Nephron (organoid): Measurements from ENCODE around the gene KCNN1.

Experiments
- H3K27ac Mint-ChIP-seq, 3 experiments: 2 replicates each; pipeline ENCODE4 v1.8.0; 2020; ENCODE audit warnings: mixed read lengths in 3 of 3, mild to moderate bottlenecking in 2 of 3, moderate library complexity in 1 of 3
- H3K27me3 Mint-ChIP-seq: 2 replicates; pipeline ENCODE4 v1.8.0; 2021; ENCODE audit warnings: low read depth, mild to moderate bottlenecking, moderate library complexity, mixed read lengths
- H3K36me3 Mint-ChIP-seq: 2 replicates; pipeline ENCODE4 v1.8.0; 2020; ENCODE audit warnings: low read depth, mixed read lengths
- H3K4me1 Mint-ChIP-seq: 2 replicates; pipeline ENCODE4 v1.8.0; 2020; ENCODE audit warnings: mixed read lengths
- H3K4me3 Mint-ChIP-seq, 3 experiments: 2 replicates each; pipeline ENCODE4 v1.8.0; 2020; ENCODE audit warnings: mild to moderate bottlenecking in 3 of 3, mixed read lengths in 3 of 3, moderate library complexity in 2 of 3
- H3K9me3 Mint-ChIP-seq: 2 replicates; pipeline ENCODE4 v1.8.0; 2020; ENCODE audit warnings: mixed read lengths
- TF ChIP-seq, protein P1 (sequence below), 3 experiments: fragments of 200-600 bp; sonication (generic); IDR thresholded peaks; one replicate each; pipeline ENCODE4 v1.5.0; 2021; ENCODE audit warnings: antibody characterized with exemption in 3 of 3; ENCODE audit not compliant: unreplicated experiment in 3 of 3

Gene KCNN1

DNA sequence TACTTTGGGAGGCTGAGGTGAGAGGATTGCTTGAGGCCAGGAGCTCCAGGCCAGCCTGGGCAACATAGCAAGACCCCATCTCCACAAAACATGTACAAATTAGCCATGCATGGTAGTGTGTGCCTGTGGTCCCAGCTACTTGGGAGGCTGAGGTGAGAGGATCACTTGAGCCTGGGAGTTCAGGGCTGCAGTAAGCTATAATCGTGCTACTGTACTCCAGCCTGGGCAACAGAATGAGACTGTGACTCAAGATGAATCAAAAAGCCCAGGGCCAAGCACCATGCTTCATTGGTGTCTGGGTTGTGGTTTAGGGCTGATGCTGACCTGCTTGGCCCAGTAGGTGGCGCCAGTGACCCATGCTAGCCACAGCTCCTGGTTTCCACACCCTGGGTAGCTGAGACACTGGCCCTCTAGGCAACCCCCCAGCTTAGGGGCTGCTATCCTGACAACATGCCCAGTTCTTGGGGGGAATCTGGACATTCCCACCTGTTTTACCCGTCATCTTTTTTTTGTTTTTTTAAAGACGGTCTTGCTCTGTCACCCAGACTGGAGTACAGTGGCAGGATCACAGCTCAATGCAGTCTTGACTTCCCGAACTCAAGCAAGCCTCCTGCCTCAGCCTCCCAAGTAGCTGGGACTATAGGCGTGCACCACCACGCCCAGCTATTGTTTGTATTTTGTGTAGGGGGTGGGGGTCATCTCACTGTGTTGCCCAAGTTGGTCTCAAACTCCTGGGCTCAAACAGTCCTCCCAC is 28.6 kb upstream of the KCNN1 start:
- TF ChIP-seq, protein P1, sequence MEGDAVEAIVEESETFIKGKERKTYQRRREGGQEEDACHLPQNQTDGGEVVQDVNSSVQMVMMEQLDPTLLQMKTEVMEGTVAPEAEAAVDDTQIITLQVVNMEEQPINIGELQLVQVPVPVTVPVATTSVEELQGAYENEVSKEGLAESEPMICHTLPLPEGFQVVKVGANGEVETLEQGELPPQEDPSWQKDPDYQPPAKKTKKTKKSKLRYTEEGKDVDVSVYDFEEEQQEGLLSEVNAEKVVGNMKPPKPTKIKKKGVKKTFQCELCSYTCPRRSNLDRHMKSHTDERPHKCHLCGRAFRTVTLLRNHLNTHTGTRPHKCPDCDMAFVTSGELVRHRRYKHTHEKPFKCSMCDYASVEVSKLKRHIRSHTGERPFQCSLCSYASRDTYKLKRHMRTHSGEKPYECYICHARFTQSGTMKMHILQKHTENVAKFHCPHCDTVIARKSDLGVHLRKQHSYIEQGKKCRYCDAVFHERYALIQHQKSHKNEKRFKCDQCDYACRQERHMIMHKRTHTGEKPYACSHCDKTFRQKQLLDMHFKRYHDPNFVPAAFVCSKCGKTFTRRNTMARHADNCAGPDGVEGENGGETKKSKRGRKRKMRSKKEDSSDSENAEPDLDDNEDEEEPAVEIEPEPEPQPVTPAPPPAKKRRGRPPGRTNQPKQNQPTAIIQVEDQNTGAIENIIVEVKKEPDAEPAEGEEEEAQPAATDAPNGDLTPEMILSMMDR (IDR thresholded peaks at IDR 0.05; ENCODE audit: unreplicated experiment in 3 of 3) = peak; percentile 90 to 97 (median 95)
- Mint-ChIP-seq H3K4me3 (no peak overlapping the region), H3K27ac (no peak overlapping the region), H3K27me3 (no peaks in the 10 kb centered on the region), H3K36me3 (no peaks in the 10 kb centered on the region), H3K9me3 (no peaks in the 10 kb centered on the region), H3K4me1 (peaks cover 5% of the 10 kb centered on the region)

DNA sequence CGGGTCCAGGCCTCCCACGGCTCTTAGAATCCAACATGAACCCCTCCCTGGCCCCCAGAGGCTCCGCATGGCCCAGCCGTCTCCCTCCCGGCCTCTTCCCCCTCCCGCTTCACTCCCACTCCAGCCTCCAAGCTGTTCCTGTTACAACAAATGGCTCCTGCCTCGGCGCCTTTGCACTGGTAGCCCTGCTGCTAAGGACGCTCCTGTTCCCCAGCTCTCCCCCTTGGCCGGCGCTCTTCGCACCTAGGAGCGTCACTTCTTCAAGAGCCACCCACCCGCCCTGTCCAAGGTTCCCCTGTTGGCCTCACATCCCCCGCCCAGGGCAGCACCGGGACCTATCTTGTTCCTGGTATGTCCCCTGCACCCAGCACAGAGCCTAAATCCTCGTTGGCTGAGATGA is 24.7 kb upstream of the KCNN1 start:
- H3K9me3 Mint-ChIP-seq = no peaks in the 10 kb centered on the region
- TF ChIP-seq, protein P1 (IDR thresholded peaks at IDR 0.05; ENCODE audit: unreplicated experiment in 3 of 3) = no peak
- H3K4me1 Mint-ChIP-seq = peaks cover 15% of the 10 kb centered on the region
- H3K27me3 Mint-ChIP-seq = no peaks in the 10 kb centered on the region
- H3K27ac Mint-ChIP-seq = no peak overlapping the region
- H3K4me3 Mint-ChIP-seq = no peak overlapping the region
- H3K36me3 Mint-ChIP-seq = peaks cover 4% of the 10 kb centered on the region

DNA sequence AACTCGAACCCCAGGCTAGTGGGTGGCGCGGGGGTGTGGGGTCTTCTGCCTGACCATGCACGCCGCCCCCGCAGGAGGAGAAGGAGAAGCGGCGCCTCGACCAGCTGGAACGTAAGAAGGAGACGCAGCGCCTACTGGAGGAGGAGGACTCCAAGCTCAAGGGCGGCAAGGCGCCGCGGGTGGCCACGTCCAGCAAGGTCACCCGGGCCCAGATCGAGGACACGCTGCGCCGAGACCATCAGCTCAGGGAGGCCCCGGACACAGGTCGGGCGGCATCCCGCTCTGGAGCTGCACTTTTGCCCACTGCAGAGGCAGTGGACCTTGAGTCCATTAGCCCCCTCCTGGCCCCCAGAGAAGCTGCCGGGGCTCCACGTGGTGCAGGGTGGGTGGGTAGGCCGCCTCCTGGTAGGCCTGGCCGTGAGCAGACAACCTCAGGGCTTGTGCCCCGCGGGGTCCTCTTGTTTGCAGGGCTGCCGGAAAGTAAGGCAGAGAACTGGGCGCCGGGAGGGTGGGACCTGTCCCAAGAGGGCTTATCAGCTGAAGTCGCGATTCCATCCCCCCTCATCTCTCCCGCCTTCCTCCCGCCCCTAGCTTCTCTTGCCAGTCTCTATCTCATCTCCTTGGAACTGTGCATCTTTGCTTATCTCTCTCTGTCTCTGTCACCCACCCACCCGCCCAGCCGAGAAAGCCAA is 24.2 kb upstream of the KCNN1 start:
- Mint-ChIP-seq H3K27ac (no peak overlapping the region), H3K9me3 (no peaks in the 10 kb centered on the region), H3K36me3 (peaks cover 4% of the 10 kb centered on the region), H3K27me3 (no peaks in the 10 kb centered on the region), H3K4me3 (no peak overlapping the region), H3K4me1 (peaks cover 19% of the 10 kb centered on the region)
- TF ChIP-seq, protein P1 (IDR thresholded peaks at IDR 0.05; ENCODE audit: unreplicated experiment in 3 of 3) = no peak

DNA sequence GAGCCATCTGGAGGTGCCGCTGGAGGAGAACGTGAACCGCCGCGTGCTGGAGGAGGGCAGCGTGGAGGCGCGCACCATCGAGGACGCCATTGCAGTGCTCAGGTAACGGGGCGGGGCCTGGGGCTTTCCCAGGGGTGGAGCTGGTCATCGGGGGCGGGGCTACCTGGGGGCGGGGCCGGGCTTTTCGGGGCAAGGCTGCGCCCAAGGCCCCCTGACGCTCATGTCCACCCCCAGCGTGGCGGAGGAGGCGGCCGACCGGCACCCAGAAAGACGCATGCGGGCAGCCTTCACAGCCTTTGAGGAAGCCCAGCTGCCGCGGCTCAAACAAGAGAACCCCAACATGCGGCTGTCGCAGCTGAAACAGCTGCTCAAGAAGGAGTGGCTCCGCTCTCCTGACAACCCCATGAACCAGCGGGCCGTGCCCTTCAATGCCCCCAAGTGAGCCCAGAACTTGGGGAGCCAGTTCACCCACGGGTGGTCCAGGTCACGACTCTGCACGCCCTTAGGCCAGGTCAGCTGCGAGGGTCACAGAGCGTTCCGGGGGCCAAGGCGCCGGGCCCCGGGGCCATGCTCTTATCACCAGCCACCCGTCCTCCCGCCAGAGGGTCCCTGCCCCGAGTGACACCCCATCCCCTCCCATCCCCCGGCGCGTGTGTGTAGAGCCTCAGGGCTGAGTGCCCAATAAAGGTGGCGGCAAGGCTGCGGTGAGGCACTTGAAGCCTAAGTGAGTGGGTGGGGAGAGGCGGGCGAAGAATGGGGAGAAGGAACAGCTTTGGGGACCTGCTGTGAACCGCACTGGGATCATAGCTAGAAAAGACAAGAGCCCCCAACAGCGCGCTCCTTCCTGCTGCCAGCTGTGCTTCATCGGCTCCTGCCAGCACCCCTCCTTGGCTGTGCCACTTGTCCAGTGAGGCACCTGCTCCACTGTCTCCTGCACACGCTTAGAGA is 23.4 kb upstream of the KCNN1 start:
- peaks cover 19% of the 10 kb centered on the region for H3K4me1 Mint-ChIP-seq
- peaks cover 4% of the 10 kb centered on the region for H3K36me3 Mint-ChIP-seq
- H3K27ac Mint-ChIP-seq = no peak overlapping the region
- no peak overlapping the region for H3K4me3 Mint-ChIP-seq
- no peaks in the 10 kb centered on the region for H3K9me3 Mint-ChIP-seq
- peaks cover 1% of the 10 kb centered on the region for H3K27me3 Mint-ChIP-seq
- TF ChIP-seq, protein P1 (IDR thresholded peaks at IDR 0.05; ENCODE audit: unreplicated experiment in 3 of 3) = no peak

DNA sequence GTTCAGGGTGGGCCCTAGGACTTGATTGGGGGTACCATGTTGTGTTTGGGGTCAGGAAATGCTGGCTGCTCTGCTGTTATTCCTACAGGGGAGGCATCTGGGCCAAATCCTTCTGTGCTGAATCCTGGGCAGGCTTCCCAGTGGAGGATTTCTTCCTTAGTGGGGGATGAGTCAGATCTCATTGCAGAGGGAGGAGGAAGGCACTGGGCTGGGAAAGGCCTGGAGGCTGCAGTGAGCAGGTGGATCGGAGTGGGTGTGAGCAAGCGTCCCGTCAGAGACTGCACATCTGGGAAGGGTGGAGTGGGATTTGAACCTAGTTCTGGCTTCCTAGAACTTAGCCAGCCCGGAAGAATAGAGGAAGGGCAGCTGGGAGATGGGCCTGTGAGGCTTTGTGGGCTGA is 22.6 kb upstream of the KCNN1 start:
- H3K4me1 Mint-ChIP-seq = peaks cover 22% of the 10 kb centered on the region
- peak overlapping the region in 2 of 3 experiments; percentile 45 to 56 for H3K27ac Mint-ChIP-seq
- peak overlapping the region; percentile 2 to 66 (median 27) for H3K4me3 Mint-ChIP-seq

More for the DNA sequence above, 22.6 kb upstream of the KCNN1 start:
- H3K9me3 Mint-ChIP-seq = no peaks in the 10 kb centered on the region
- H3K36me3 Mint-ChIP-seq = peaks cover 4% of the 10 kb centered on the region
- H3K27me3 Mint-ChIP-seq = peaks cover 9% of the 10 kb centered on the region
- TF ChIP-seq, protein P1 (IDR thresholded peaks at IDR 0.05; ENCODE audit: unreplicated experiment in 3 of 3) = no peak
